ENCODE measurements around the gene TEAD2.

TEAD2 gene

DNA sequence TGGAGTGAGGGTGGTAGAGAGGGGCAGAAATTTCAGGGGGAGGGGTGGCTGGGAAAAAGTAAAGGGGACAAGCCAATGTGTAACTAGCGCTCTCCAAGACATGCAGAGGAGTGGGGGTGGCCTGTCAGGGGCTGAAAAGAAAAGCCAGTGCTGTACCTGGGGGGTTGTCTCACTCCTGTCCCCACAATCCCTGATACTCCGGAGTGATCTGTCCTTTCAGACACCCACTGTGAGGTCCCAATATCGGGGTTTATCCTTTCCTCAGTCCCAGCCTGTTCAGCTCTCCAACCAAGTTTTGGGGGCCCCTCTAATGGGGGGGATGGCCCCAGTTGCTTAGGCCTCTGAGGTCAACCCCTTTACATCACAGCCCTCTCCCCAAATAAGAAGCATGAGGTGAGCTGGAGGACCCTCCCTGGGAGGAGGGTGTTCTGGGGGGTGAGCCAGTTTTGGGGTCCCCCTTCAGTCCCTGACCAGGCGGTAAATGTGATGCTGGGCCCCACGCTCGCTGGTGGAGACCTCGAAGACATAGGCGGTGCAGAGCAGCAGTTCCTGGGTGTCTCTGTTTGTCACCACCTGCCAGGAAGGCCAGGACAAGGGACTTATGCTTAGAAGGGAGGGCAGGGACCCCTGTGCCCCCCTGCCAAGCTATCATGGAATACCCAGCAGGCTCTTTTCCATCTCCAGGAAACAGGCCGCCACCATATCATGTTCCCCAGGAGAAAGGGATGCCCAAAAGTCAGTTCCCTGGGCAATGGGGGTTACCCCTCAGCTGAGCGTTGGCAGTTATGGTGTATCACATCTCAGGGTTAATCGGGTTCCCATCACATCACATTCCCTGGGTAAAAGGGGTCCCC lies 21.1 kb downstream of the TEAD2 start:
- Mint-ChIP-seq H3K4me1 (peaks cover 54% of the 10 kb centered on the region), H3K4me3 (no peak overlapping the region), H3K27me3 (ENCODE audit: low read depth, poor library complexity) (peaks cover 20% of the 10 kb centered on the region), H3K36me3 (ENCODE audit: low read depth) (peaks cover 60% of the 10 kb centered on the region), H3K9me3 (peaks cover 4% of the 10 kb centered on the region), H3K27ac (no peak overlapping the region)
- no peak for DNase-seq
- TF ChIP-seq, protein P1, sequence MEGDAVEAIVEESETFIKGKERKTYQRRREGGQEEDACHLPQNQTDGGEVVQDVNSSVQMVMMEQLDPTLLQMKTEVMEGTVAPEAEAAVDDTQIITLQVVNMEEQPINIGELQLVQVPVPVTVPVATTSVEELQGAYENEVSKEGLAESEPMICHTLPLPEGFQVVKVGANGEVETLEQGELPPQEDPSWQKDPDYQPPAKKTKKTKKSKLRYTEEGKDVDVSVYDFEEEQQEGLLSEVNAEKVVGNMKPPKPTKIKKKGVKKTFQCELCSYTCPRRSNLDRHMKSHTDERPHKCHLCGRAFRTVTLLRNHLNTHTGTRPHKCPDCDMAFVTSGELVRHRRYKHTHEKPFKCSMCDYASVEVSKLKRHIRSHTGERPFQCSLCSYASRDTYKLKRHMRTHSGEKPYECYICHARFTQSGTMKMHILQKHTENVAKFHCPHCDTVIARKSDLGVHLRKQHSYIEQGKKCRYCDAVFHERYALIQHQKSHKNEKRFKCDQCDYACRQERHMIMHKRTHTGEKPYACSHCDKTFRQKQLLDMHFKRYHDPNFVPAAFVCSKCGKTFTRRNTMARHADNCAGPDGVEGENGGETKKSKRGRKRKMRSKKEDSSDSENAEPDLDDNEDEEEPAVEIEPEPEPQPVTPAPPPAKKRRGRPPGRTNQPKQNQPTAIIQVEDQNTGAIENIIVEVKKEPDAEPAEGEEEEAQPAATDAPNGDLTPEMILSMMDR (IDR thresholded peaks at IDR 0.05): no peak

DNA sequence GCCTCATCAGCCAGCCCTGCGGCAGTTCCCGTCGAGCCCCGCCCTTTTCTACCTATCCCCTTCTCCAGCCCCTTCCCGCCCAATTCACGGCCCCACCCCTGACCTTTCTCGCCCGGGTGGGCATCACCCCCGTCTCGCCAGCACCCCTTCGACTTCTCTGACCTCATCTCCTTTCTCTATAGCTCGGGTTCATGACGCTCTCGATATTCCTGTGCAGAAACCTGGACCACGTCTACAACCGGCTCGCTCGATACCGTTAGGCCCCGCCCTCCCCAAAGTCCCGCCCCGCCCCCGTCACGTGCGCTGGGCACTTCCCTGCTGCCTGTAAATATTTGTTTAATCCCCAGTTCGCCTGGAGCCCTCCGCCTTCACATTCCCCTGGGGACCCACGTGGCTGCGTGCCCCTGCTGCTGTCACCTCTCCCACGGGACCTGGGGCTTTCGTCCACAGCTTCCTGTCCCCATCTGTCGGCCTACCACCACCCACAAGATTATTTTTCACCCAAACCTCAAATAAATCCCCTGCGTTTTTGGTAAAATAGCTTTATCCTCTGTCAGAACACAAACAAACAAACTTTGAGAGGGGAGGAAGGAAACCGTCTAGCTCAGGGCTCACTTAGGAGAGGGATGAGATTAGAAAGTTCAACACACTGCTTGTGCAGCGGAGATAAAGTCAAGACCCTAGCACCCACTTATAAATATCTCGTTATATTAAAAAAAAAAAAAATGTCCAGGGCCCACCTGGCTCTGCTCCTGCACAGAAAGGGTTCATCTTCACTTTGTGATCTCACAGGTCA lies 21.9 kb downstream of the TEAD2 start:
- Mint-ChIP-seq H3K4me1 (peaks cover 58% of the 10 kb centered on the region), H3K27ac (peak overlapping the region; percentile 40)
- TF ChIP-seq, protein P1 (IDR thresholded peaks at IDR 0.05): no peak

DNA sequence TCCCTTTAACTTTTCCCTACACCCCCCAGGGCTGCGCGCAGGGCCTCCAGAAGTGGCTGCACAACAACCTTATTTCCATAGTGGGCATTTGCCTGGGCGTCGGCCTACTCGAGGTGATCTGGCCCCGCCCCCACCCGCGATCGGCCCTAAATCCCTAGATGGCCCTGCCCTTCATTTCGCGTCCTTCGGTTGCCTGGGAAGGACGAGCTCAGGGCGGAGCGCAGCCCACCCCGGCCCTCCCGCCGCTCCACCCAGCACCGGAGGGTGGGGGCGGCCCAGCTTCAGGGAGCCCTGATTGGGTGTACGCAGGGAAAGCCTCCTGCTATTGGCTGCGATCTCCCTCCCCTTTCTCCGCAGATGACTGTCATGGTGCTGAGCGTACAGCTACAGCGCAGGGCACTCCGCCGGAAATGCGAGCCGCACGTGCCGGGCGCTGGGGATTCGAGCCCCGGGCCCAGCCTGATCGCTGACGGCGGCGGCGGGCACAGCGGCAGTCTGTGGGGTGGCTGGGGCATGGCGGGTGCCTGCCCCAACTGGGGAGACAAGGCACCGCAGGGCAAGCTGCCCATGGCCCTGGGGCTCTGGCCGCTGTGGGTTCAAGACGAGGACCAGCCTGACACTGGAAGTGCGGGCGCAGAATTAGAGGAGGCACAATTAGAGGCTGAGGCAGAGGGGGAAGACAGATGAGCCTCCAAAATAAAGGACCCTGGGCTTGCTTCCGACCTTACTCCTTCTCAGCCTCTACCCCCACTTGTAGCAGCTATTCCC lies 22.7 kb downstream of the TEAD2 start:
- H3K4me3 Mint-ChIP-seq: peak overlapping the region; percentile 76
- TF ChIP-seq, protein P1 (IDR thresholded peaks at IDR 0.05): no peak
- peak; percentile 85 for DNase-seq
- peaks cover 53% of the 10 kb centered on the region for H3K36me3 Mint-ChIP-seq (ENCODE audit: low read depth)
- H3K27ac Mint-ChIP-seq: no peak overlapping the region
- H3K27me3 Mint-ChIP-seq (ENCODE audit: low read depth, poor library complexity): peaks cover 20% of the 10 kb centered on the region
- H3K4me1 Mint-ChIP-seq: peaks cover 58% of the 10 kb centered on the region
- H3K9me3 Mint-ChIP-seq: peaks cover 4% of the 10 kb centered on the region

More for the DNA sequence above, 21.9 kb downstream of the TEAD2 start:
- Mint-ChIP-seq H3K36me3 (ENCODE audit: low read depth) (peaks cover 55% of the 10 kb centered on the region), H3K4me3 (peak overlapping the region; percentile 13), H3K9me3 (peaks cover 4% of the 10 kb centered on the region), H3K27me3 (ENCODE audit: low read depth, poor library complexity) (peaks cover 20% of the 10 kb centered on the region)
- peak; percentile 69 for DNase-seq

DNA sequence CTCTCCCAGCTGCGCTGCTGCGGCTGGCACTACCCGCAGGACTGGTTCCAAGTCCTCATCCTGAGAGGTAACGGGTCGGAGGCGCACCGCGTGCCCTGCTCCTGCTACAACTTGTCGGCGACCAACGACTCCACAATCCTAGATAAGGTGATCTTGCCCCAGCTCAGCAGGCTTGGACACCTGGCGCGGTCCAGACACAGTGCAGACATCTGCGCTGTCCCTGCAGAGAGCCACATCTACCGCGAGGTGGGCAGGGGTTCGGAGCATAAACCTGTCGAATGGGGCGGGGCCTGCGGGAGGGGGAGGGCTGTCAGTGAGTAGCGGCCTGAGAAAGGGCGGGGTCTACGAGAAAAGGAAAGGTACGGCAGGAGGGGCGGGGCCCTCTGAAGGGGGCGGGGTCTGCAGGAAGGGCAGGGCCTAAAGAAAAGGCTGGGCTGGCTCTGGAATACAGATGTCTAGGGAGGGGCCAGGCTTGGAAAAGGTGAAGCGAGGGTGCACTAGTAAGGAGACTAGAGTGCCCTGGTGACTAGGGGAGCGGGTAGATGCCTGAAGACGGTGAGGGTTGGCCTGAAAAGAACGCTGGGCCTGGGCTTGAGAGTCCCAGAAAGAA lies 23.4 kb downstream of the TEAD2 start:
- Mint-ChIP-seq H3K27ac (peak overlapping the region; percentile 94), H3K27me3 (ENCODE audit: low read depth, poor library complexity) (peaks cover 17% of the 10 kb centered on the region), H3K4me1 (peaks cover 60% of the 10 kb centered on the region), H3K4me3 (peak overlapping the region; percentile 76), H3K9me3 (peaks cover 4% of the 10 kb centered on the region), H3K36me3 (ENCODE audit: low read depth) (peaks cover 46% of the 10 kb centered on the region)
- DNase-seq: peak; percentile 95
- TF ChIP-seq, protein P1 (IDR thresholded peaks at IDR 0.05): no peak

DNA sequence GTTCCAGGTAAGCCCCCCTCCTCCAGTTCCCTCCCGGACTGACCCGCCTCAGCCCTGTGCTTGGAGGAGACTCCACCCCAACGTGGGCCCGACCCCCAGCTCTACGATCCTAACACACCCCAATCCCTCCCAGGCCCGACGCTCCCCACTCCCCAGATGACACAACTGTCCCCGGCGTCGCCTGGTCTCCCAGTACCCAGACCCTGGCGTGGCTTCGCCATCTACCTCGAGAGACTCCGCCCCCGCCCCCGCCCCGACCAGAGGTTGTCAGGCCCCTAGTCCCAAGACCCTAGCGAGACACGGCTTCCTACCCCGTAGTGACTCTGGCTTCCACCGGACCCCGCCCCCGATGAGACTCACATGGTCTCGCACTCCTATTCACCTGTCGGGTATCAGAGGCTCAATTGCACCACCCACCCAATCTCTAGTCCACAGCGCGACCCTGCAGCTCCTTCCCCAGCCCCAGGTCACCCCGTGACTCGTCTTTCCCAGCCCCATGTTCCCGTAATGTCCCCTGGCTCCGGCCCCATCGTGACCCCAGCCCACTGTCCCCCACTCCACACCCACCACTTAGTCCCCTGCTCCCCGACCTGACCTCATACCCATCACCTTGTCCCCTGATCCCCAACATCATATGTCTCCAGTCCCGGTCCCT lies 24.1 kb downstream of the TEAD2 start:
- Mint-ChIP-seq H3K9me3 (peaks cover 4% of the 10 kb centered on the region), H3K36me3 (ENCODE audit: low read depth) (peaks cover 40% of the 10 kb centered on the region), H3K4me1 (peaks cover 65% of the 10 kb centered on the region), H3K27me3 (ENCODE audit: low read depth, poor library complexity) (peaks cover 15% of the 10 kb centered on the region), H3K27ac (no peak overlapping the region), H3K4me3 (peak overlapping the region; percentile 76)
- TF ChIP-seq, protein P1 (IDR thresholded peaks at IDR 0.05): no peak
- DNase-seq: peak; percentile 49

Data from nephron progenitor cell (in vitro differentiated cells).